Muscle of back (tissue), 11 donors: Measurements from ENCODE around the gene C1orf35. TPM values are rescaled to one million over a fixed set of nuclear protein-coding genes. Genes with fewer than 3 reads are reported as not detected.

Experiments used
- DNase-seq, 3 donors: peaks; one replicate each; pipeline versions ENCODE4 v3.0.0 to v3.0.0-alpha.2; 2013
- polyA plus RNA-seq, 10 donors: library from polyadenylated mRNA; unstranded; fragments of 120-200 nt; gene quantifications; one replicate each; pipeline ENCODE4 v1.2.1, GENCODE V29; 2013; ENCODE audit not compliant: insufficient read length in 10 of 10

C1orf35 gene
- polyA plus RNA-seq, 10 donors: 8.0 to 12.1 (median 10.2) TPM

GRCh38 chr1:228081578-228082213 lies 21.4 kb downstream of the C1orf35 start:
- peak in 1 of 3 donors; percentile 52 for DNase-seq

- DNase-seq: peak in 1 of 3 donors; percentile 13
These were observed 22.0 kb downstream of the C1orf35 start for GRCh38 chr1:228081144-228081543.

GRCh38 chr1:228079601-228080263 lies 23.4 kb downstream of the C1orf35 start:
- no peak for DNase-seq

- DNase-seq: no peak
These were observed 24.1 kb downstream of the C1orf35 start for GRCh38 chr1:228079013-228079412.

GRCh38 chr1:228077565-228078330 lies 25.4 kb downstream of the C1orf35 start:
- DNase-seq: no peak

GRCh38 chr1:228076796-228077430 lies 26.2 kb downstream of the C1orf35 start:
- DNase-seq: no peak

- no peak for DNase-seq
These were observed 27.3 kb downstream of the C1orf35 start for GRCh38 chr1:228075801-228076271.

GRCh38 chr1:228074954-228075730 lies 28.0 kb downstream of the C1orf35 start:
- no peak for DNase-seq

- DNase-seq: peak in 1 of 3 donors; percentile 23
These were observed 29.1 kb downstream of the C1orf35 start for GRCh38 chr1:228073857-228074545.

GRCh38 chr1:228073061-228073856 lies 29.9 kb downstream of the C1orf35 start:
- DNase-seq: no peak

- DNase-seq: no peak
These were observed 30.5 kb downstream of the C1orf35 start for GRCh38 chr1:228072658-228073043.

GRCh38 chr1:228071839-228072657 lies 31.1 kb downstream of the C1orf35 start:
- DNase-seq: no peak

- no peak for DNase-seq
These were observed 32.3 kb downstream of the C1orf35 start for GRCh38 chr1:228070851-228071250.

GRCh38 chr1:228070173-228070572 lies 33.0 kb downstream of the C1orf35 start:
- DNase-seq: no peak

GRCh38 chr1:228068359-228068758 lies 34.8 kb downstream of the C1orf35 start:
- DNase-seq: no peak

- no peak for DNase-seq
These were observed 36.1 kb downstream of the C1orf35 start for GRCh38 chr1:228066891-228067654.

- no peak for DNase-seq
These were observed 36.7 kb downstream of the C1orf35 start for GRCh38 chr1:228066416-228066815.
